Measurements from ENCODE around the gene GRIK4. TPM values are rescaled to one million over a fixed set of nuclear protein-coding genes. Genes with fewer than 3 reads are reported as not detected.

The GRIK4 gene
- total RNA-seq, 1 donor from 2014 or later = 4.5 TPM

DNA sequence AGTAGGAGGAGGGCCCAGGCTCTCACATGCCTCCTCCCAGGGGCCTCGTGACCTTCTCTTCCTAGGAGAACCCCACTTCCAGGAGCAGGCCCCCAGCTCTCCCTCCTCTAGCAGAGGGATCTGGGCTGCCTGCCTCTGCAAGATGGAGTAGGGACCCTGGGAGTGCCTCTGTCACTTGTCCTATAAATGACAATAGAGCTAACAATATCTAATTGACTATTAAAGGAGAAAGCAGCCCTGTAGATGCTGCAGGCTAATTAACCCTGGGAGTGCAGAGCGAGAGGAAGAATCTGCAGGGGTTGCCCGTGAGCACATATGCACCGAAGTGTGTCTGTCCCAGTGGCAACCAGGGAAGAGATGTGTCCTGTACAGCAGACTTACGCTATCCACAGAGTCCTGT is 184.4 kb downstream of the GRIK4 start:
- no peak for DNase-seq (ENCODE audit: low spot score)
- H3K36me3 Mint-ChIP-seq (ENCODE audit: low read depth, unreplicated experiment) = no peaks in the 10 kb centered on the region
- H3K9me3 Mint-ChIP-seq (ENCODE audit: unreplicated experiment) = no peaks in the 10 kb centered on the region
- H3K27ac Mint-ChIP-seq (ENCODE audit: unreplicated experiment) = no peak overlapping the region
- TF ChIP-seq, protein P1, sequence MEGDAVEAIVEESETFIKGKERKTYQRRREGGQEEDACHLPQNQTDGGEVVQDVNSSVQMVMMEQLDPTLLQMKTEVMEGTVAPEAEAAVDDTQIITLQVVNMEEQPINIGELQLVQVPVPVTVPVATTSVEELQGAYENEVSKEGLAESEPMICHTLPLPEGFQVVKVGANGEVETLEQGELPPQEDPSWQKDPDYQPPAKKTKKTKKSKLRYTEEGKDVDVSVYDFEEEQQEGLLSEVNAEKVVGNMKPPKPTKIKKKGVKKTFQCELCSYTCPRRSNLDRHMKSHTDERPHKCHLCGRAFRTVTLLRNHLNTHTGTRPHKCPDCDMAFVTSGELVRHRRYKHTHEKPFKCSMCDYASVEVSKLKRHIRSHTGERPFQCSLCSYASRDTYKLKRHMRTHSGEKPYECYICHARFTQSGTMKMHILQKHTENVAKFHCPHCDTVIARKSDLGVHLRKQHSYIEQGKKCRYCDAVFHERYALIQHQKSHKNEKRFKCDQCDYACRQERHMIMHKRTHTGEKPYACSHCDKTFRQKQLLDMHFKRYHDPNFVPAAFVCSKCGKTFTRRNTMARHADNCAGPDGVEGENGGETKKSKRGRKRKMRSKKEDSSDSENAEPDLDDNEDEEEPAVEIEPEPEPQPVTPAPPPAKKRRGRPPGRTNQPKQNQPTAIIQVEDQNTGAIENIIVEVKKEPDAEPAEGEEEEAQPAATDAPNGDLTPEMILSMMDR (IDR thresholded peaks at IDR 0.05; ENCODE audit: unreplicated experiment) = no peak
- no peak overlapping the region for H3K4me3 Mint-ChIP-seq (ENCODE audit: unreplicated experiment)
- H3K4me1 Mint-ChIP-seq (ENCODE audit: unreplicated experiment) = peaks cover 12% of the 10 kb centered on the region
- peaks cover 13% of the 10 kb centered on the region for H3K27me3 Mint-ChIP-seq (ENCODE audit: unreplicated experiment)

DNA sequence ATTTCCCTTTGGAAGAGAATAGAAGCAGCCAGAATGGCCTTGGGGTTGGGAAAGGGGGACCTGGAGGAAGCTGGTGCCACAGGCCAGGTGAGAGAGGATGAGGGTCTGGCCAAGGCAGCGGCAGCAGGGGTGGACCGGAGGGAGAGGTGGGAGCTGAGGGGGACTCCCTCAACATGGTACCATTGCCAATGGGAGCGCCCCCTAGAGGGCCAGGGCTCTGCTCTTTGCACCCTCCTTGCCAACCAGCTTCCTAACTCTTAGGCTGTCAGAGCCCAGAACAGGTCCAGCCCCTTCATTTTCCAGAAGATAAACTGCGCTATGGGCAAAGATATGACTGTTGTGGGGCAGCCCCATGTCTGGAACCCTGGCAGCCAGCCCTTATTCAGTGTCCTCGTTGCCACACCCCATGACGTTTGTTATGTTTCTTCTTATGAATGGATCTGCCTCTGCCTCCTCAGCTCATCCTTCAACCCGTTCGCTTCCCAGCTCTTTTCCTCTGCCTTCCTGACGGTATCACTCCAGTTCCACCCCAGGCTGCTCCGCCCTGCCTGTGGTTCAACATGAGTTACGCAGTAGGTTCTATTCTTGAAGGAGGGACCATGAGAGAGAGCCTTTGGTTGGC is 185.2 kb downstream of the GRIK4 start:
- Mint-ChIP-seq H3K27ac (ENCODE audit: unreplicated experiment) (no peak overlapping the region), H3K9me3 (ENCODE audit: unreplicated experiment) (no peaks in the 10 kb centered on the region), H3K27me3 (ENCODE audit: unreplicated experiment) (peaks cover 13% of the 10 kb centered on the region), H3K4me1 (ENCODE audit: unreplicated experiment) (peaks cover 12% of the 10 kb centered on the region), H3K4me3 (ENCODE audit: unreplicated experiment) (no peak overlapping the region), H3K36me3 (ENCODE audit: low read depth, unreplicated experiment) (no peaks in the 10 kb centered on the region)
- DNase-seq (ENCODE audit: low spot score) = no peak
- TF ChIP-seq, protein P1 (IDR thresholded peaks at IDR 0.05; ENCODE audit: unreplicated experiment) = peak; percentile 33

- Mint-ChIP-seq H3K36me3 (ENCODE audit: low read depth, unreplicated experiment) (no peaks in the 10 kb centered on the region), H3K9me3 (ENCODE audit: unreplicated experiment) (no peaks in the 10 kb centered on the region), H3K27ac (ENCODE audit: unreplicated experiment) (no peak overlapping the region), H3K27me3 (ENCODE audit: unreplicated experiment) (peaks cover 14% of the 10 kb centered on the region), H3K4me1 (ENCODE audit: unreplicated experiment) (peaks cover 15% of the 10 kb centered on the region), H3K4me3 (ENCODE audit: unreplicated experiment) (no peak overlapping the region)
- TF ChIP-seq, protein P1 (IDR thresholded peaks at IDR 0.05; ENCODE audit: unreplicated experiment) = no peak
- no peak for DNase-seq (ENCODE audit: low spot score)
Measured at GRCh38 chr11:120698918-120699317, 187.4 kb downstream of the GRIK4 start.

DNA sequence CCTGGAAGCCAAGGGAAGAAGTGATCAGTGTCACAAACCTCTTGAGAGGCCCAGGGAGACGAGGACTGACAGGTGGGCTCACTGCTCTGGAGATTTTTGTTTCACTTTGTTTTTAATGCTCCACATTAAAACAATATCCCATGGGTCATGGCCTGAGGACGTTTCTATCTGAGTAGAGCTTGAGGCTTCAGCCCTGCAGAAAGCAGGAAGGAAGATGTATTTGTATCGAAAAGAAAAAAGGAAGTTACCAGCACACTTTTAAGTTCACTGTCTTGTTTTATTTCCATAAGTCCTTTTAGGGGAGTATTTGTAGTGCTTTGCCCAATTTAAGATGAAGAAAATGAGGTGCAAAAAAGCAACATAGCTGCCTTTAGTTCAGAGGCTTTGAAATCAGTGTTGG is 191.1 kb downstream of the GRIK4 start:
- H3K4me1 Mint-ChIP-seq (ENCODE audit: unreplicated experiment) = peaks cover 8% of the 10 kb centered on the region
- H3K9me3 Mint-ChIP-seq (ENCODE audit: unreplicated experiment) = peaks cover 4% of the 10 kb centered on the region
- TF ChIP-seq, protein P1 (IDR thresholded peaks at IDR 0.05; ENCODE audit: unreplicated experiment) = no peak
- no peak for DNase-seq (ENCODE audit: low spot score)
- H3K27ac Mint-ChIP-seq (ENCODE audit: unreplicated experiment) = no peak overlapping the region
- H3K36me3 Mint-ChIP-seq (ENCODE audit: low read depth, unreplicated experiment) = peaks cover 6% of the 10 kb centered on the region
- no peak overlapping the region for H3K4me3 Mint-ChIP-seq (ENCODE audit: unreplicated experiment)
- peaks cover 13% of the 10 kb centered on the region for H3K27me3 Mint-ChIP-seq (ENCODE audit: unreplicated experiment)

DNA sequence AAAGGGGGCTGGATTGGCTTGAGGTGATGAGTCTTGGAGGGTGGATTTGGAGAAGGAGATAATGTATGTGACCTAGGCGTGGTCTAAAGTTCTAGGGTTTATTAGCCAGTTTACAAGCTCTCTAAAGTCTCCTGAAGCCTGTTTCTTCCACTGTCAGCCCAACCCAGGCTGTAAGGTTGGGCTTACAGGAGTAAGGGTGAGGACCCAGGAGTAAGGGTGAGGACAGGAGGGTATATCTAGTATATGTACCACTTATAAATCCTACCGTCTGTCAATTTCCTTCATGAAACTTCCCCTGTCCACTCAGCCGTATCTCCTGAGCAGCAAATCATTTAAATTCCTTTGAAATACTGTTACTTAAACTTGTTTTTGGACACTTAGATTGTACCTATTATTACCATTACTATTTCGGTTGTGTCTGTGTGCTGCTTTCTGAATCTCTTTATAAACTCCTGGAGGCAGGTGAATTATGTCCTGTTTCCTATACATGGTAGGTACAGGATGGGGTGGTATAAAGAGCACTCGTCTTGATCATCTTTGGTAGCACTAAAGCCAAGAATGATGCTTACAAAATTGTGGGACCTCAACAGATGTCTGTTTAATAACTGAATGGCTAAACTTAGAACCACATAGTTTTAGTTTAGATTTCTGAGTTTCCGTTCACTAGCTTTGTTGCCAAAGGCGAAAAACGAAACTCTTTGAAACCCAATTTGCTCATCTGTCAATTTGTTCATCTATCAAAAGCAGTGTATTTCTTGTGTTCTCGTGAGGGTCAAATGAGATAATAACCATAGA is 192.0 kb downstream of the GRIK4 start:
- Mint-ChIP-seq H3K36me3 (ENCODE audit: low read depth, unreplicated experiment) (peaks cover 6% of the 10 kb centered on the region), H3K4me1 (ENCODE audit: unreplicated experiment) (peaks cover 8% of the 10 kb centered on the region)

More for the DNA sequence above, 192.0 kb downstream of the GRIK4 start:
- Mint-ChIP-seq H3K27ac (ENCODE audit: unreplicated experiment) (no peak overlapping the region), H3K4me3 (ENCODE audit: unreplicated experiment) (no peak overlapping the region), H3K27me3 (ENCODE audit: unreplicated experiment) (peaks cover 13% of the 10 kb centered on the region), H3K9me3 (ENCODE audit: unreplicated experiment) (peaks cover 4% of the 10 kb centered on the region)
- DNase-seq (ENCODE audit: low spot score) = no peak
- TF ChIP-seq, protein P1 (IDR thresholded peaks at IDR 0.05; ENCODE audit: unreplicated experiment) = no peak
